HG02571 (cell line): Measurements from ENCODE around the gene UGT2B11.
"Not testable (repeated sequence)": the region's sequence is repeated elsewhere in the genome, so short reads cannot be mapped to it uniquely, and the experiment has no call there.

Experiments used
- ATAC-seq: cut with Tn5 transposase; IDR thresholded peaks from one replicate; pipeline ENCODE4 v1.9.1; 2021; ENCODE audit warnings: mild to moderate bottlenecking, moderate library complexity; ENCODE audit not compliant: unreplicated experiment

Gene UGT2B11

DNA sequence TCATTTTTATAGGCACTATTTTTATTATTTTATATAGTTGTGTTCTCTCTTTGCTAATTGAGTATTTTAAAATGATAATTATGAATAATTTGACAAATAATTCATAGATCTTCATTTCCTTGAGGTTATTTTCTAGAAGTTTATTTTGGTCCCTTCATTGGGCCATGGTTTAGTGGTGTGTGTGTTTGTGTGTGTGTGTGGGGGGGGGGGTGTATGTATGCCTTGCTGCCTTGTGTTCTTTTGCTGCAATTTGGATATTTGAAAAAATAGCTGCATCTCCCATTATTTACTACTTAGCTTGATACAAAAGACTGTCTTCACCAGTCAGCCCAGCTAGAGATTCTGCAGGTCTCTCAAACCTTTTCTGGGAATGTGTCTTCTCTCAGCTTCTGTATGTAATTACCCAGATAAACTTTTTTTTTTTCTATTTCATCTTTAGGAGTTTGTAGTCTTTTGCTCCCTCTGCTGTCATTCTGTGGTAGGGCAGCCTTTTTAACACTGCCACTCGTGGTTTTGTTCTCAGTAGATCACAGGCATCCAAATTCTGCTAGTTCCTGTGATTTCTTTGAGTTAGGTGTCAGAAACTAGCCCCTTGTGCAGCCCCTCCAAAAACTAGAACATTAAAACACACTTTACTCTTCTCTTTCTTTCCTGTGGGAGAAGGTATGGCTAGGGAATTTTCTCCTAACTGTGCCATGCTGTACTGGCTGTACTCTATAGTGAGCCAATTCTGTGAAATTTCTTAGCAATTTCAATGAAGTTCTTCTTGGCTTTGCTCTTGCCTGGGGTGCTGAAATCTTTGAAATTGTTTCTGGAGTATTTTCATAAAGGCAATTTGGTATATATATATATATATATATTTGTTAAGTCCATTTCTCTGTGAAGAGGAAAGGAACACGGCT is 44.1 kb downstream of the UGT2B11 start:
- ATAC-seq, result peak; percentile 65

DNA sequence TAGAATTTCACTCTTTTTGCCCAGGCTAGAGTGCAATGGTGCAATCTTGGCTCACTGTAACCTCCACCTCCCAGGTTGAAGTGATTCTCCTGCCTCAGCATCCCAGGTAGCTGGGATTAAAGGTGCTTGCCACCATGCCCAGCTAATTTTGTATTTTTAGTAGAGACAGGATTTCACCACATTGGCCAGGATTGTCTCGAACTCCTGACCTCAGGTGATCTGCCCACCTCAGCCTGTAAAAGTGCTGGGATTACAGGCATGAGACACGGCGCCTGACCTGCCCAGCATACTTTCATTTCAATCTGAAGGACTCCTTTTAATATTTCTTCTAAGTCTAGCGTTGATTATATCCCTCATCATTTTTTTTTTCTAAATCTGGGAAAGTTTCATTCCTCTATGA is 45.4 kb downstream of the UGT2B11 start:
- not testable (repeated sequence) for ATAC-seq

DNA sequence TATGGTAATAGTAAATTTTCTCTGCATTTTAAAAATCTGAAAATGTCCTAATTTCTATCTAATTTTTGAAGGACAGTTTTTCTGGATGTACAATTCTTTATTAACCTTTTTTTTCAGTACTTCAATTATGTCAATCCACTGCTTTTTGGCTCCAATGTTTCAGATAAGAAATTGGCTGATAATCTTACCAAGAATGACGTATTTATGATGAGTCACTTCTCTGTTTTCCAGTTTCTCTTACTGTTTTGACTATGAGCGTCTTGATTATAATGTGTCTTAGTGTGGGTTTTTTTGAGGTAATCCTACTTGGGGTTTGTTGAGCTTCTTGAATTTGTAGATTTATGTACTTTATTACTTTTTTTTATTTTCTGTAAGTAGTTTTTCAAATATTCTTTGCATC is 47.2 kb downstream of the UGT2B11 start:
- no peak for ATAC-seq

DNA sequence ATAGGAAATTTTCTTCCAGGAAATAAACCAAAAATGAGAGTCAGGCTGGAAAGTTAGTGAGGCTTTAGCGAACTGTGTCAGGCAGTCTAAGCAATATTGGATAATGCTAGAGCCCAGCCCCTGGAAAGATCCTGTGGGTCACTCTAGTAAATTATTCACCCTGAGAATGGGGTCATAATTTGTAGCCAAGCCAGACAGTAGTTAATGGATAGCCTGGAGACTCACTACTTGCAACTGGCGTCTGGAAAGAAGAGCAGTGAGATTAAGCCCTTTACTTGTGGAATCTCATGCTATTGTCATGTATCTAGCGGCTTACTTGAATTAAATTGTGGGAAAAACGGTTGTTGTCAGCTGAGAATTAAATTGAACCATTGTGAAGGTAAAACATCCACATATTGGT is 48.2 kb downstream of the UGT2B11 start:
- ATAC-seq, result not testable (repeated sequence)

DNA sequence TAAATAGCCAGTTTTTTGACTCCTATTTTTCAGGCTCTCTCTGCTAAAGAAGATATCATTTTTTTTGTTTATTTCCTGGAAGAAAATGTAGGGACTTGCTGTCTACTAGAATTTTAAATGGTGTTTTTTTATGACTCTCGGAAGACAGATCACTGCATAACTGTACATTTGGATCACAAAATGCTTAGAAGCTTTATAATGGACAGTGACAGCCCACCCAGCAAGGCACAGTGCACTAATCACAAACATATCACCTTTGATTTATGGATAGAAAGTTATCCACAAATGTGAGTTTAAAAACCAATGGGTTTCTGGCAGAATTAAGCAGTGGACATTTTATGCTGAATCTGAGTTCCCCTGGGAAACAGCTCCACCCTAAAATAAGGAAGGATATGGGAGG is 48.8 kb downstream of the UGT2B11 start:
- not testable (repeated sequence) for ATAC-seq

DNA sequence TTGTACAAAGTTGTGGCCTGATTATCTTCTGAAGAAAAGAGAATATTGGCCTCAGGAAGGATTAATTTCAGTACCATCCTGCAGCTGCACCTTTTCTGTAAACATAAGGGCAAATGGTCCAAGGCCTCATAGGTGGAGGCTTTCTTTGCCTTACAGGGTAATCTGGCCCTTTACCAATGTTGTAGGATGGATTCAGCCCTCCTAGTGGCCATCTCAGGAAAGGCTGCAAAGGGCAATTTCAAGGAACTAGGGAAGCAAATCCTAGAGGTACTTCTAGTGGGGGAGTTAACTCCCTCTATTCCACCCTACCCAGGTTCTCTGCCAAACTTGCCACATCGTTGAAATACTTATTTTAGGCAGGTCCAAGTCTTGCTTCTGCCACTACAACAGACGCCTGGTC is 57.6 kb downstream of the UGT2B11 start:
- no peak for ATAC-seq

DNA sequence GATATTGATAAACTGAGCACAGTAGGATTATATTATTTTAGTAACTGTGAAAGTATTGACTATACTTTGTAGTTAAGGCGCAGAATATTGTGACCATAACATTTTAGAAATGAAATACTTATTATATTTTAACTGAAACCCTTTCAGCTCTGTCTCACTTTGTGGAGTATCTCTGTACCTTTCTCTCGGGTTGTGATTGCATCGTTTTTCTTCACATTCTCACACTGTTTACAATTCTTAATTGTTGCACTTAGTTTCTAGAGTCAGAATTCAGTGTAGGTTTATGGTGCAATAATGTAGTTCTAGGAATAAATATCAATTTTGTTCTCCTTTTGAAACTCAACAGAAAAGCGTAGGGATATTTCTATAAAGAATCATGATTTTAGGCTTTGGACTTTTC is 60.5 kb downstream of the UGT2B11 start:
- ATAC-seq, result no peak
